Inflammatory macrophage treated with lipopolysaccharide for 4 hours (primary cell): Measurements from ENCODE around the gene CHI3L2.

Experiments used
- DNase-seq: peaks from one replicate; pipeline ENCODE4 v3.0.0-alpha.2; 2020

Gene CHI3L2

DNA sequence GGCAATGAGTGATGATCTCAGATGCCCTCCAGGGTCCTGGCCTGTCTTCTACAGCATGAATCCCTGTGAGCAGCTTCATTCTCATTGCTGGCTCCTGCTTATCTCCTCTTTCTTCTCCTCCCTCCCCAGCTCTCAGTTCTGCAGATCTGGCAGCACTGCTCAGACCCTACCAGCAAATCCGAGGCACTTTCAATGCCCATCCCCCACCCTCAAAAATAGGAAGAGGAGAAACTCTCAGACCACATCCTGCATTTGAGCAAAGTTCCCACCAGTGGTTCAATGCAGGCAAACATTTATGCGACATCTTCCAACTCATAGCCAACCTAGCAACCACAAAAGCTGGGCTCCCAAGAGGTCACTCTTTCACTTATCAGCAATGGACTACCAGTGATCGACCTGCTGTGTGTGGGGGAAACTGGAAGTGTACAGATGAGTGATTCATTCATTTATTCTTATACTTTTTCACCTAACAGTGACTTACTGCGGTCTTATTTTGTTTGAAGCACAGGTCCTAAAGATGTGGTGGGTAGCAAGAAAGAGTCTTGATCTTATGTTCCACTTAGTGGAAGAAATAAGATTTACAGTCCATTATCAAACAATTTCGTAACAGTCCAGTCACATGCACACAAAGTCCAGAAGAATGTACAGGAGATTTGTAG is 5.8 kb upstream of the CHI3L2 start:
- DNase-seq: peak; percentile 52

DNA sequence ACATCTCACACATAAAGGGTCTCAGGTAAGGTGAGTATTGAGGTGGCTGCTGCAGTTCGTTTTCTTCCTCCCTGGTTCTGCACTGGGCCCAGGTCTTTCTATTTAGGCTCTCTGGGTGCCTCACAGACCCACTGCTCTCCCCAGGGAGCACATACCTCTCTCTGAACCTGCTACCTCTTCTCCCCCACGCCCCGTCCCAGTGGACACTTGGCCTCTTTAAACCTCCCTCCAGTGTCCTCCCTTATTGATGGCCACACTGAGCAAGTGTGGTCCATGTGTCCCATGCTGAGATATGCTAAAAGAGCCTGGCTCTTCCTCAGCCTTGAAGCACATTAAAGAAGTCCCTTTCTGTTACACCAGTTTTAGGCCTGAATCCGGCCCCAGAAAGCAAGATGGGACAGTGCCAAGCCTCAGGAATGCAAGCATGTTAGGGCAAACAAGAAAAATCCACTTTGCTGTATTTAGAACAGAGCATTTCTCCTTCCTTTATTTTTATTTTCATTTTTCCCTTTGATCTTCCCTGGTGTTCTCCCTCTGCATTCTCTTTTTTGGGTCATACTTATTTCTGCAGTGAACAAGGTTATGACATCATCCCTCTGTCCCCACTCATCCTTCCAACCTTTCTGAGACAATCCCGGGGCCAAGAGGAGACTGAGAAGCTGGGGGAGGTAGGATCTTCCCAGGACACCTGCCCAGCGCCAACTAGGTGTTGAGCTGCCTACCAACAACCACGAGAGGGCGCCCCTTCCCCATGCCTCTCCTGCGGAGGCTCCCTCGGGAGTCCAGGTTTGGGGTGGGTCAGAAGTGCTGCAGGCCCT is 5.0 kb upstream of the CHI3L2 start:
- peak; percentile 49 for DNase-seq

GRCh38 chr1:111223126-111223685 is 4.3 kb upstream of the CHI3L2 start:
- DNase-seq: peak; percentile 45

GRCh38 chr1:111225091-111225490 is 2.4 kb upstream of the CHI3L2 start:
- DNase-seq: no peak

DNA sequence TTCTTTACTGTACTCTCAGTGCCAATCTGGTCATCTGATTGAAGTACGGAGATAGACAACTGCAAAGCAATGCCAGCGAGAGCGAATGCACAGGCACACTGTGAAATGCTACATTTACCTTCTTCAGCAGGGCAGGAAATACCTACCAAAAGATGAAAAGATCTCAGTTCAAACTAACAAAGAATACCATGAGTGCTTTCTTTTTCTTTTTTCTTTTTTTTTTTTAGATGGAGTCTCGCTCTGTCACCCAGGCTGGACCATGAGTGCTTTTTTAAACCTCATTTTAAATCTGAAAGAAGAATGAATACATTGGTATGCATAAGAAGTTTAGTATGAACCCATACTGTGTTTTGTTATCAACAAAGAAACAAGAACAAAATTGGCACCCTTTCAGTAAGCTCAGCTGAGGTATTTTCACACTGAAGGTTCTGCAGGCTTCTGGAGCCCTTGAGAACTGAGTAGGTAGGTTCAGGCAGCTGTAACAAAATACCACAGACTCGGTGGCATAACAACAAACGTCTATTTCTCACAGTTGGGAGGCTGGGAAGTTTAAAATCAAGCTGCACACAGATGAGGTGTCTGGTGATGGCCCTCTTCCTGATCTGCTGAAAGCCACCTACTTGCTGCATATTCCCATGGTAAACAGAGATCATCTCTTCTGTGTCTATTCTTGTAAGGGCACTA is 1.7 kb upstream of the CHI3L2 start:
- no peak for DNase-seq

DNA sequence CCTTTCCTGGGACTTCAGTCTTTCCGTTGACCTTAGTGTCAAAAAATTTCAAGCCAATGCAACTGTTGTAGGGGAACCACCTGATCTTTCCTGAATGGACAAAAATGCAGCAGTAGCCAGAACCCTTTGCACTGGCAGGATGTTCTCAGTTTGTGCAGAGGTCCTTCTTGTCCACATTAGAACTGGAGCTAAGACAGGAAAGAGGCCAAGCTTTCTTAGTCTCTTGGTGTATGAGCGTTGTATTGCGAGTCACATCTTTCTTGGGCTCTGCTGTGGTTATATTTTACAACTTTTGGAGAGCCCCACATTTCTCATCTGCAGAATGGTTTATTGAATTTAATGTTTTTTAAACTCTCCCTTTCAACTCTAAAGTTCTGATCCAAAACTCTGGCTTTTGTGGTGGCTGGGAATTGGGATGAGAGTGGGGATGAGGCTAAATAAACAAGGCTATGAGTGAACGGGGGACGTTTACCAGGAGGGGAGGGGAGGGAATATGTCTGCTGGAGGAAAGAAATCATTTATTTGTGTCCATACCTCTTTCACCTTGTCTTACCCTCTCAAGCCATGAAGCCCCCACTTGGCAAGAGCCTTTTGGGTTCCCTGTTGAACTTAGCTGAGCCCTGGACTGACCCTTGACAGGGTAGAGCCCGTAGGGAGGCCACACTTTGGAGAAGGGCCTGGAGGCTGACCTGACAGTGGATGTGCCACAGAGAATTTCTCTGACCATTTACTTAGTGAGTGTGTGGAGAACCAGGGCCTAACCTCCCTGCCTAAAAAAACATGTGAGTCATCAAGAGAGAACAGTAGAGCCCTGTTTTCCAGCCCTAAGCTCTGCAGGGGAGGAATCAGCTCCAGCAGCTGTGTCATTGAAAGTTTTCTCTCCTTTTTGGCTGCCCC is 586 bp downstream of the CHI3L2 start:
- DNase-seq: peak; percentile 33

- DNase-seq: no peak
Measured at GRCh38 chr1:111228748-111229126, 1.2 kb downstream of the CHI3L2 start.

GRCh38 chr1:111232134-111232533 is 4.6 kb downstream of the CHI3L2 start:
- DNase-seq: no peak

DNA sequence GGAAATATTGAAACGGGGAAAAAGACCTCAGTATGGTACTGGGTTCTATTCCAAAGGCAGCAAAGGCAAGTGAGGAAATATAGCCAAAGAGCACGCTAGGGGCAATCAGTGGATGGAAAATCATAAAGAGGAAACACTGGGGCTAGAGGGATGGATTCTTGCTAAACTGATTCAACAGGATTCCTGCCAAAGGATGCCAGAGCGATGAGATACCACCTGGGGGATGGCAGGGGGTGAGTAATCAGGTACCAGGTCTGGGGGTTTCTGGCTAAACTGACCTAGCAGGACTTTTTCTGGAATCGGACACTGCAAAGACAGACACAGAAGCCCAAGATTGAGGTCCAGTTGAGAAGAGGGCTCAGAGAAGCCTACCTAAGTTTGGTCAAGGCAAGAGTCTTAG is 6.7 kb downstream of the CHI3L2 start:
- no peak for DNase-seq

GRCh38 chr1:111234866-111235265 is 7.4 kb downstream of the CHI3L2 start:
- no peak for DNase-seq

DNA sequence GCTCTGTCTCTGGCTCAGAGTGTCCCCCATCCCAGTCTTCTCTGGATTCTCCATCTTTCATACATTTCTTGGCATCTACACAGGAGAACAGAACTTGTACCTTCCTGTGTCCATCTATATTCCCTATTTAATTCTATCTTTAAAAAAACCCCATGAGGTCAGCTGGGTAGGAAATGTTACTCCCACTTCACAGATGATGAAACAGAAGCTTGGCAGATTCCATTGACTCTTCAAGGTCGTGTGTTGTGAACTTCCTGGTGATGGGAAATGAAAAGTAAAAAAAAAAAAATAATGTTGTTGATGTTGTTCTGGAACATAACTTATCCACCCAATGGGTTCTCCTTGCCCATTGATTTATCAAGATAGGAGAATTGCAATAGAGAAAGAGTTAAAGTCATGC is 8.9 kb downstream of the CHI3L2 start:
- no peak for DNase-seq

DNA sequence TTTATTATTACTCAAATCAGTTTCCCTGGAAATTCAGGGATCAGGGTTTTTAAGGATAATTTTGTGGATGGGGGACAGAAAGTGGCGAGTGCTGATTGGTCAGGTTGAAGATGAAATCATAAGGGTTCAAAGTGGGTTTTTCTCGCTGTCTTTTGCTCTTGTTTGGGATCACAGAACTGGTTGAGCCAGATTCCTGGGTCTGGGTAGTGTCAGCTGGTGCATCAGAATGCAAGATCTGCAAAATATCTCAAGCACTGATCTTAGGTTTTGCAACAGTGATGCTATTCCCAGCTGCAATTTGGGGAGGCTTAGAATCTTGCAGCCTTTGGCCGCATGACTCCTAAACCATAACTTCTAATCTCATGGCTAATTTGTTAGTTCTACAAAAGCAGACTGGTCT is 9.3 kb downstream of the CHI3L2 start:
- DNase-seq: no peak

GRCh38 chr1:111238056-111238795 is 10.7 kb downstream of the CHI3L2 start:
- DNase-seq: no peak

- no peak for DNase-seq
Measured at GRCh38 chr1:111241797-111242196, 14.3 kb downstream of the CHI3L2 start.

DNA sequence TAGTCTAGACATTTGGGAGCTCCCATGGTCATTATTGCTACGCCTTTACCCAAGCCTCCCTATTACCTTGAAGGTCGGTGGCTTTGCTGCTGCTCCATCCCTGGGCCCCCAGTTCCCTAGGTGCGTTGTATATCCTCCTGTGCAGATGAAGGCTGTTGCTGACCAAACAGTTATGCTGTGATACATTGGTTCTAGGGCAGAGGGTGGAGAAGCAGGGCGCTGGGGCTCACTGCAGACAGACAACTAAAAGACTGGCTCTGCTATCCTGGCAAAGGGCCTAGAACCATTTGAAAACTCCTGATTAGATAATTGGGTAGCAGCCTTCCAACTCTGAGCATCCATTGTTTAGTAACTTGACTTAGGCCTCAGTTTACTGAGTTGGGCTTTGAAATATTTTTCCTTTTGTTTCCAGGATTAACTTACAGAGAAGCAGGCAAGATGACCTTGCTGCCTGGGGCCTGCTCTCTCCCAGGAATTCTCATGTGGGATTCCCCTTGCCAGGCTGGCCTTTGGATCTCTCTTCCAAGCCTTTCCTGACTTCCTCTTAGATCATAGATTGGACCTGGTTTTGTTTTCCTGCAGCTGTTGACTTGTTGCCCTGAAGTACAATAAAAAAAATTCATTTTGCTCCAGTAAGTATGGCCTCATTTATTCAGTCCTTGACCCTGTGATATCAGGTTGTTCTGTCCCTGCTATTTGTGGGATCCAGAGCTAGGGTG is 15.5 kb downstream of the CHI3L2 start:
- no peak for DNase-seq

DNA sequence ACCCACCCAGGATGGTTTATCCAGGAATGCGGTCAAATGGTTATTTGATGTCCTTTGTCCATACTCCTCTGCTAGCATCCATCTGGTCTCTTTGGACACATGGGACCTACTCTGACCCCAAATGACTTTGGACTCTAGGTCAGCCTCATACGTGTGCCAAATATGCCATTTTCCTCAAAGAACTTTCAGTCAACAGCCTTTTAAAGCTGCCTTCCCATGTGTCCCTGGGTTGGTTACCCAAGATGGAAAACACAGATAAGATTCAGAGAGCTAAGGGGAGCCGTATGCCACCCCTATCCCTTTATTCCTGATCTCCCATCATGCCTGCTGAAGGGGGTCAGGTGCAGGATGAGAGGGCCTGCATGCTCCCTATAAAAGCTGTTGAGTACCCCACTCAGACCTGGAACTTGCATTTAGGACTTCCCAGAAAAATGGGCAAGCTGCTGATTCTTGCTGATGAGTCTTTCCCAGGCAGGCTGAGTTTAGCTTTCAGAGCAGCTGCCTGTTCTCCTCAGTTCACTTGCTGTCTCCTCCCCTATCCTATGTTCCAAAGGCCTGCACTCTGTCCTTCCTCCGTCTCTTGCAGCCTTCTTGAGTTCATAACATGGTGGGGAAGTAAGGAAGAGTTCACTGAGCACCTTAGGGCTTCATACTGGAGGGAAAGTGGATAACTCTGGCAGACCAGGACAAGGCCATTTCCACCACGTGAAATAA is 19.8 kb downstream of the CHI3L2 start:
- no peak for DNase-seq

- no peak for DNase-seq
Measured at GRCh38 chr1:111249960-111250359, 22.4 kb downstream of the CHI3L2 start.

GRCh38 chr1:111251570-111251969 is 24.1 kb downstream of the CHI3L2 start:
- no peak for DNase-seq

DNA sequence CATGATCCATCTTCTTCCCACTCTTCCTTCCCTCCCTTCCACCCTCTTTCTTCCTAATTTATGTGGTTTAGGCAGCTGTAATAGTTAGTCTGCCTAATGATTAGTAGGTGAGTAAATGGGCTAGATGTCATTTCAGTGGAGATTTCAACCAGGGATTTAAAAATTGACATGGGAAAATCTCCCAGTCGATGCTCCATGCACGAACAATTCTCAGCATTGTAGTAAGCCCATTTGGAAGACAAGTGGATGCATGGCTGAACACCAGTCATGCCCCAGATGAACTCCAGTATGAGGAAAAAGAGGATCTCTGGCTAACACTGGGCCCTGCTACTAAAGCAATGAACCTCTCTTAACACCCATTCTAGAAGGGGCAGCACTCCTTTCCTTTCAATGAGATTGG is 25.3 kb downstream of the CHI3L2 start:
- DNase-seq: no peak

GRCh38 chr1:111253876-111254275 is 26.4 kb downstream of the CHI3L2 start:
- DNase-seq: no peak
